Prostate gland (tissue), 2 donors: ENCODE data around the gene CD200.

Source experiments
- POLR2A ChIP-seq: fragments of 450-650 bp; IDR thresholded peaks from one replicate; pipeline ENCODE4 v1.6.1; 2016; ENCODE audit warnings: antibody characterized with exemption, mild to moderate bottlenecking
- POLR2AphosphoS5 ChIP-seq: sonication (generic); formaldehyde crosslinking; IDR thresholded peaks from one replicate; pipeline ENCODE4 v1.6.1; 2017; ENCODE audit warnings: antibody characterized with exemption
- TF ChIP-seq, protein P1 (sequence below), 4 experiments: fragments of 200-600 bp in 2 of 4; fragments of 450-650 bp in 2 of 4; sonication (generic) in 2 of 4; IDR thresholded peaks; 1 replicate in 3 of 4; 2 replicates in 1 of 4; pipeline ENCODE4 v1.5.1; 2016 to 2019; ENCODE audit warnings: antibody characterized with exemption in 4 of 4, mild to moderate bottlenecking in 2 of 4, moderate library complexity in 2 of 4

DNA sequence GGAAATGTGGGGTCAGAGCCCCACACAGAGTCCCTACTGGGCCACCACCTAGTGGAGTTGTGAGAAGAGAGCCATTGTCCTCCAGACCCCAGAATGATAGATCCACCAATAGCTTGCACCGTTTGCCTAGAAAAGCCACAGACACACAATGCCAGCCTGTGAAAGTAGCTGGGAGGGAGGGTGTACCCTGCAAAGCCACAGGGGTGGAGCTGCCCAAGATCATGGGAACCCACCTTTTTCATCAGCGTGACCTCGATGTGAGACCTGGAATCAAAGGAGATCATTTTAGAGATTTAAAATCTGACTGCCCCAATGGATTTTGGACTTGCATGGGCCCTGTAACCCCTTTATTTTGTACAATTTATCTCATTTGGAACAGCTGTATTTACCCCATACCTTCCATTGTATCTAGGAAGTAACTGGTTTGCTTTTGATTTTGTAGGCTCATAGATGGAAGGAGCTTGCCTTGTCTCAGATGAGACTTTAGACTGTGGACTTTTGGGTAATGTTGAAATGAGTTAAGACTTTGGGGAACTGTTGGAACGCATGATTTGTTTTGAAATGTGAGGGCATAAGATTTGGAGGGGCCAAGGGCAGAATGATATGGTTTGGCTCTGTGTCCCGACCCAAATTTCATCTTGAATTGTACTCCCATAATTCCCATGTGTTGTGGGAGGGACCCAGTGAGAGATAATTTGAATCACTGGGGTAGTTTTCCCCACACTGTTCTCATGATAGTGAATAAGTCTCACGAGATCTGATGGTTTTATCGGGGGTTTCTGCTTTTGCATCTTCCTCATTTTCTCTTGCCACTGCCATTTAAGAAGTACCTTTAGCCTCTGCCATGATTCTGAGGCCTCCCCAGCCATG, 49.0 kb downstream of the CD200 start:
- TF ChIP-seq, protein P1, sequence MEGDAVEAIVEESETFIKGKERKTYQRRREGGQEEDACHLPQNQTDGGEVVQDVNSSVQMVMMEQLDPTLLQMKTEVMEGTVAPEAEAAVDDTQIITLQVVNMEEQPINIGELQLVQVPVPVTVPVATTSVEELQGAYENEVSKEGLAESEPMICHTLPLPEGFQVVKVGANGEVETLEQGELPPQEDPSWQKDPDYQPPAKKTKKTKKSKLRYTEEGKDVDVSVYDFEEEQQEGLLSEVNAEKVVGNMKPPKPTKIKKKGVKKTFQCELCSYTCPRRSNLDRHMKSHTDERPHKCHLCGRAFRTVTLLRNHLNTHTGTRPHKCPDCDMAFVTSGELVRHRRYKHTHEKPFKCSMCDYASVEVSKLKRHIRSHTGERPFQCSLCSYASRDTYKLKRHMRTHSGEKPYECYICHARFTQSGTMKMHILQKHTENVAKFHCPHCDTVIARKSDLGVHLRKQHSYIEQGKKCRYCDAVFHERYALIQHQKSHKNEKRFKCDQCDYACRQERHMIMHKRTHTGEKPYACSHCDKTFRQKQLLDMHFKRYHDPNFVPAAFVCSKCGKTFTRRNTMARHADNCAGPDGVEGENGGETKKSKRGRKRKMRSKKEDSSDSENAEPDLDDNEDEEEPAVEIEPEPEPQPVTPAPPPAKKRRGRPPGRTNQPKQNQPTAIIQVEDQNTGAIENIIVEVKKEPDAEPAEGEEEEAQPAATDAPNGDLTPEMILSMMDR (IDR thresholded peaks at IDR 0.05), result no peak
- no peak for TF ChIP-seq POLR2A
- no peak for TF ChIP-seq POLR2AphosphoS5
